H1 (cell line): ENCODE measurements around the gene C1orf21. TPM values are rescaled to one million over a fixed set of nuclear protein-coding genes. Genes with fewer than 3 reads are reported as not detected.

ENCODE experiments used
- CHD1 ChIP-seq: IDR thresholded peaks from 2 replicates; pipeline ENCODE4 v1.6.1; 2012; ENCODE audit warnings: low read depth, low read length, improper control_type of control experiment
- GABPA ChIP-seq: IDR thresholded peaks from 2 replicates; pipeline ENCODE4 v1.6.1; 2011; ENCODE audit warnings: mild to moderate bottlenecking, low read length, moderate library complexity, borderline replicate concordance; ENCODE audit not compliant: insufficient read depth
- KDM5A ChIP-seq: fragments of 200-600 bp; IDR thresholded peaks from 2 replicates; pipeline ENCODE4 v1.7.1; 2012; ENCODE audit warnings: mild to moderate bottlenecking, low read length, inconsistent platforms, mixed read lengths
- polyA plus RNA-seq, 7 experiments: library from polyadenylated mRNA; depleted of rRNA in 3 of 7; stranded (reverse) in 5 of 7; unstranded in 2 of 7; fragments of >200 nt in 5 of 7; fragments of 200-250 nt in 2 of 7; gene quantifications; 1 replicate in 5 of 7; 2 replicates in 1 of 7; 4 replicates in 1 of 7; pipeline versions ENCODE4 v1.2.1 to v1.2.3, GENCODE V29; 2011 to 2013; ENCODE audit warnings: missing spikeins in 2 of 7, mixed read lengths in 2 of 7
- total RNA-seq: library from RNA; stranded (reverse); fragmentation: NEBNext Ultra II Directional; extraction: Animal tissue kit (Norgen Biotek cat#: 25700); gene quantifications from 2 replicates; pipeline ENCODE4 v1.2.1, GENCODE V29; 2021
- TF ChIP-seq, protein P1 (sequence below): fragments of 300-600 bp; sonication (generic); IDR thresholded peaks from 2 replicates; pipeline ENCODE4 v1.7.1; 2012; ENCODE audit warnings: low read length, moderate library complexity, mild to moderate bottlenecking, inconsistent platforms; ENCODE audit not compliant: insufficient replicate concordance
- TF ChIP-seq, protein P2 (sequence below): IDR thresholded peaks from 2 replicates; pipeline ENCODE4 v1.6.1; 2011; ENCODE audit warnings: low read length, improper control_type of control experiment
- TF ChIP-seq, protein P3 (sequence below), 3 experiments: IDR thresholded peaks; 1 replicate in 2 of 3; 2 replicates in 1 of 3; pipeline versions ENCODE4 v1.5.1 to v1.6.1; 2011; ENCODE audit warnings: low read length in 3 of 3, mild to moderate bottlenecking in 3 of 3, inconsistent platforms in 2 of 3, low read depth in 1 of 3, moderate library complexity in 1 of 3; ENCODE audit not compliant: insufficient read depth in 1 of 3; ENCODE audit errors: control extremely low read depth in 1 of 3

The C1orf21 gene
- total and polyA plus RNA-seq, 2 of the 8 experiments (the other 6 are each of a cell fraction or from before 2014, with no cell fraction given) = 16.6 to 51.0 TPM

DNA sequence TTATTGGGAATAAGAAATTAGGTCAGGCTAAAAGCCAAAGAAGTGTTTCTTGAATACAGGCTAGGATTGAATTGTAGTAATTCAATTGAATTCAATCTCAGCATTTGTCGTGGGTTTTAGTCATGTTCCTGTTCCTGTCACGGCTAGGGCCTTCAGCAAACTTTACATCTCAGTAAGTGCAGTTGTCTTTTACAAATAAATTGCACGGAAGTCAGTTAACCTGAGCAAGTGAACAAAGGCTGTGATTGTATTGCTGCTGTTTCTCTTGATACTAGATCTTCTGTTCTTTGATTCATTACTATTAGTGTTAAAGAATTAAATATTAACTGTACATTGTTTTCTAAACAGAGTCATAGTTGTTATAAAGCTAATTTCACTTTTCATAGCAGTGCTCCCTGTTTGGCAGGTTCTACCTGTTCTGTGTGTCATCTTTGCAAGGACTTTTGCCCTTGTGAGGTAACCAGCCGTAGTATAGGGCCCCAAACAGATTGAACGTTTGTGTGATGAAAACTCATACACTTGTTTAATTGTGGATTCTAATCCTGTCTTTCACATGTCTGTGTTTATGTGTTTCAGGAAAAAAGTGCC is 203.4 kb downstream of the C1orf21 start (continued):
- TF ChIP-seq, protein P1, sequence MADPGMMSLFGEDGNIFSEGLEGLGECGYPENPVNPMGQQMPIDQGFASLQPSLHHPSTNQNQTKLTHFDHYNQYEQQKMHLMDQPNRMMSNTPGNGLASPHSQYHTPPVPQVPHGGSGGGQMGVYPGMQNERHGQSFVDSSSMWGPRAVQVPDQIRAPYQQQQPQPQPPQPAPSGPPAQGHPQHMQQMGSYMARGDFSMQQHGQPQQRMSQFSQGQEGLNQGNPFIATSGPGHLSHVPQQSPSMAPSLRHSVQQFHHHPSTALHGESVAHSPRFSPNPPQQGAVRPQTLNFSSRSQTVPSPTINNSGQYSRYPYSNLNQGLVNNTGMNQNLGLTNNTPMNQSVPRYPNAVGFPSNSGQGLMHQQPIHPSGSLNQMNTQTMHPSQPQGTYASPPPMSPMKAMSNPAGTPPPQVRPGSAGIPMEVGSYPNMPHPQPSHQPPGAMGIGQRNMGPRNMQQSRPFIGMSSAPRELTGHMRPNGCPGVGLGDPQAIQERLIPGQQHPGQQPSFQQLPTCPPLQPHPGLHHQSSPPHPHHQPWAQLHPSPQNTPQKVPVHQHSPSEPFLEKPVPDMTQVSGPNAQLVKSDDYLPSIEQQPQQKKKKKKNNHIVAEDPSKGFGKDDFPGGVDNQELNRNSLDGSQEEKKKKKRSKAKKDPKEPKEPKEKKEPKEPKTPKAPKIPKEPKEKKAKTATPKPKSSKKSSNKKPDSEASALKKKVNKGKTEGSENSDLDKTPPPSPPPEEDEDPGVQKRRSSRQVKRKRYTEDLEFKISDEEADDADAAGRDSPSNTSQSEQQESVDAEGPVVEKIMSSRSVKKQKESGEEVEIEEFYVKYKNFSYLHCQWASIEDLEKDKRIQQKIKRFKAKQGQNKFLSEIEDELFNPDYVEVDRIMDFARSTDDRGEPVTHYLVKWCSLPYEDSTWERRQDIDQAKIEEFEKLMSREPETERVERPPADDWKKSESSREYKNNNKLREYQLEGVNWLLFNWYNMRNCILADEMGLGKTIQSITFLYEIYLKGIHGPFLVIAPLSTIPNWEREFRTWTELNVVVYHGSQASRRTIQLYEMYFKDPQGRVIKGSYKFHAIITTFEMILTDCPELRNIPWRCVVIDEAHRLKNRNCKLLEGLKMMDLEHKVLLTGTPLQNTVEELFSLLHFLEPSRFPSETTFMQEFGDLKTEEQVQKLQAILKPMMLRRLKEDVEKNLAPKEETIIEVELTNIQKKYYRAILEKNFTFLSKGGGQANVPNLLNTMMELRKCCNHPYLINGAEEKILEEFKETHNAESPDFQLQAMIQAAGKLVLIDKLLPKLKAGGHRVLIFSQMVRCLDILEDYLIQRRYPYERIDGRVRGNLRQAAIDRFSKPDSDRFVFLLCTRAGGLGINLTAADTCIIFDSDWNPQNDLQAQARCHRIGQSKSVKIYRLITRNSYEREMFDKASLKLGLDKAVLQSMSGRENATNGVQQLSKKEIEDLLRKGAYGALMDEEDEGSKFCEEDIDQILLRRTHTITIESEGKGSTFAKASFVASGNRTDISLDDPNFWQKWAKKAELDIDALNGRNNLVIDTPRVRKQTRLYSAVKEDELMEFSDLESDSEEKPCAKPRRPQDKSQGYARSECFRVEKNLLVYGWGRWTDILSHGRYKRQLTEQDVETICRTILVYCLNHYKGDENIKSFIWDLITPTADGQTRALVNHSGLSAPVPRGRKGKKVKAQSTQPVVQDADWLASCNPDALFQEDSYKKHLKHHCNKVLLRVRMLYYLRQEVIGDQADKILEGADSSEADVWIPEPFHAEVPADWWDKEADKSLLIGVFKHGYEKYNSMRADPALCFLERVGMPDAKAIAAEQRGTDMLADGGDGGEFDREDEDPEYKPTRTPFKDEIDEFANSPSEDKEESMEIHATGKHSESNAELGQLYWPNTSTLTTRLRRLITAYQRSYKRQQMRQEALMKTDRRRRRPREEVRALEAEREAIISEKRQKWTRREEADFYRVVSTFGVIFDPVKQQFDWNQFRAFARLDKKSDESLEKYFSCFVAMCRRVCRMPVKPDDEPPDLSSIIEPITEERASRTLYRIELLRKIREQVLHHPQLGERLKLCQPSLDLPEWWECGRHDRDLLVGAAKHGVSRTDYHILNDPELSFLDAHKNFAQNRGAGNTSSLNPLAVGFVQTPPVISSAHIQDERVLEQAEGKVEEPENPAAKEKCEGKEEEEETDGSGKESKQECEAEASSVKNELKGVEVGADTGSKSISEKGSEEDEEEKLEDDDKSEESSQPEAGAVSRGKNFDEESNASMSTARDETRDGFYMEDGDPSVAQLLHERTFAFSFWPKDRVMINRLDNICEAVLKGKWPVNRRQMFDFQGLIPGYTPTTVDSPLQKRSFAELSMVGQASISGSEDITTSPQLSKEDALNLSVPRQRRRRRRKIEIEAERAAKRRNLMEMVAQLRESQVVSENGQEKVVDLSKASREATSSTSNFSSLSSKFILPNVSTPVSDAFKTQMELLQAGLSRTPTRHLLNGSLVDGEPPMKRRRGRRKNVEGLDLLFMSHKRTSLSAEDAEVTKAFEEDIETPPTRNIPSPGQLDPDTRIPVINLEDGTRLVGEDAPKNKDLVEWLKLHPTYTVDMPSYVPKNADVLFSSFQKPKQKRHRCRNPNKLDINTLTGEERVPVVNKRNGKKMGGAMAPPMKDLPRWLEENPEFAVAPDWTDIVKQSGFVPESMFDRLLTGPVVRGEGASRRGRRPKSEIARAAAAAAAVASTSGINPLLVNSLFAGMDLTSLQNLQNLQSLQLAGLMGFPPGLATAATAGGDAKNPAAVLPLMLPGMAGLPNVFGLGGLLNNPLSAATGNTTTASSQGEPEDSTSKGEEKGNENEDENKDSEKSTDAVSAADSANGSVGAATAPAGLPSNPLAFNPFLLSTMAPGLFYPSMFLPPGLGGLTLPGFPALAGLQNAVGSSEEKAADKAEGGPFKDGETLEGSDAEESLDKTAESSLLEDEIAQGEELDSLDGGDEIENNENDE = no peak
- no peak for TF ChIP-seq GABPA
- no peak for TF ChIP-seq KDM5A
- TF ChIP-seq, protein P2, sequence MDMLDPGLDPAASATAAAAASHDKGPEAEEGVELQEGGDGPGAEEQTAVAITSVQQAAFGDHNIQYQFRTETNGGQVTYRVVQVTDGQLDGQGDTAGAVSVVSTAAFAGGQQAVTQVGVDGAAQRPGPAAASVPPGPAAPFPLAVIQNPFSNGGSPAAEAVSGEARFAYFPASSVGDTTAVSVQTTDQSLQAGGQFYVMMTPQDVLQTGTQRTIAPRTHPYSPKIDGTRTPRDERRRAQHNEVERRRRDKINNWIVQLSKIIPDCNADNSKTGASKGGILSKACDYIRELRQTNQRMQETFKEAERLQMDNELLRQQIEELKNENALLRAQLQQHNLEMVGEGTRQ = no peak
- no peak for TF ChIP-seq CHD1
- TF ChIP-seq, protein P3, sequence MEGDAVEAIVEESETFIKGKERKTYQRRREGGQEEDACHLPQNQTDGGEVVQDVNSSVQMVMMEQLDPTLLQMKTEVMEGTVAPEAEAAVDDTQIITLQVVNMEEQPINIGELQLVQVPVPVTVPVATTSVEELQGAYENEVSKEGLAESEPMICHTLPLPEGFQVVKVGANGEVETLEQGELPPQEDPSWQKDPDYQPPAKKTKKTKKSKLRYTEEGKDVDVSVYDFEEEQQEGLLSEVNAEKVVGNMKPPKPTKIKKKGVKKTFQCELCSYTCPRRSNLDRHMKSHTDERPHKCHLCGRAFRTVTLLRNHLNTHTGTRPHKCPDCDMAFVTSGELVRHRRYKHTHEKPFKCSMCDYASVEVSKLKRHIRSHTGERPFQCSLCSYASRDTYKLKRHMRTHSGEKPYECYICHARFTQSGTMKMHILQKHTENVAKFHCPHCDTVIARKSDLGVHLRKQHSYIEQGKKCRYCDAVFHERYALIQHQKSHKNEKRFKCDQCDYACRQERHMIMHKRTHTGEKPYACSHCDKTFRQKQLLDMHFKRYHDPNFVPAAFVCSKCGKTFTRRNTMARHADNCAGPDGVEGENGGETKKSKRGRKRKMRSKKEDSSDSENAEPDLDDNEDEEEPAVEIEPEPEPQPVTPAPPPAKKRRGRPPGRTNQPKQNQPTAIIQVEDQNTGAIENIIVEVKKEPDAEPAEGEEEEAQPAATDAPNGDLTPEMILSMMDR (IDR thresholded peaks at IDR 0.05; ENCODE audit: control extremely low read depth in 1 of 3, insufficient read depth in 1 of 3, low read depth in 1 of 3, low read length in 3 of 3) = no peak
